ENCODE results near the gene RAB19. TPM values are rescaled to one million over a fixed set of nuclear protein-coding genes. Genes with fewer than 3 reads are reported as not detected.
A peak's percentile ranks its signal among the peaks of the same experiment; 100 is the strongest.

The RAB19 gene
- total RNA-seq, 1 experiment from 2014 or later: 10.8 TPM

- TF ChIP-seq ZBTB21 (CRISPR knock-in tag; IDR thresholded peaks at IDR 0.05; ENCODE audit: borderline replicate concordance) (no peak), FOXJ3 (CRISPR knock-in tag; IDR thresholded peaks at IDR 0.05; ENCODE audit: borderline replicate concordance) (no peak), CBFB (CRISPR knock-in tag; IDR thresholded peaks at IDR 0.05; ENCODE audit: low read depth) (no peak), ATF2 (CRISPR knock-in tag; IDR thresholded peaks at IDR 0.05; ENCODE audit: borderline replicate concordance, low read depth) (no peak), USF1 (CRISPR knock-in tag; IDR thresholded peaks at IDR 0.05) (peak; percentile 54; the same call in 1 of the 2 replicates), IRF1 (CRISPR knock-in tag; IDR thresholded peaks at IDR 0.05) (peak; percentile 34; the same call in 1 of the 2 replicates), JAZF1 (CRISPR knock-in tag; IDR thresholded peaks at IDR 0.05) (no peak), ATF6 (CRISPR knock-in tag; IDR thresholded peaks at IDR 0.05) (no peak), E2F5 (CRISPR knock-in tag; IDR thresholded peaks at IDR 0.05) (0 out of 2 replicates have a peak, but pooled peaks have one; percentile 18), ETV6 (CRISPR knock-in tag; IDR thresholded peaks at IDR 0.05) (0 out of 2 replicates have a peak, but pooled peaks have one; percentile 67), AR (CRISPR knock-in tag; IDR thresholded peaks at IDR 0.05) (no peak), KAT7 (CRISPR knock-in tag; IDR thresholded peaks at IDR 0.05; ENCODE audit: borderline replicate concordance) (0 out of 2 replicates have a peak, but pooled peaks have one; percentile 22)
Observed at GRCh38 chr7:140403878-140404564, at the start of gene RAB19 (continued).

- Mint-ChIP-seq H3K4me1 (no peaks in the 10 kb centered on the region), H3K27me3 (ENCODE audit: low read depth) (no peaks in the 10 kb centered on the region), H3K36me3 (peaks cover 51% of the 10 kb centered on the region), H3K27ac (peak overlapping the region; percentile 9; the same call in 1 of the 2 replicates), H3K9me3 (peaks cover 4% of the 10 kb centered on the region), H3K4me3 (no peak overlapping the region)
- ATAC-seq (no peak), DNase-seq (ENCODE audit: low spot score) (no peak)
- POLR2A ChIA-PET: no interaction called here
- TF ChIP-seq OVOL2 (CRISPR knock-in tag; IDR thresholded peaks at IDR 0.05; ENCODE audit: borderline replicate concordance) (no peak), ZNF232 (CRISPR knock-in tag; IDR thresholded peaks at IDR 0.05) (no peak), ZNF671 (CRISPR knock-in tag; IDR thresholded peaks at IDR 0.05) (no peak), FOXP1 (CRISPR knock-in tag; IDR thresholded peaks at IDR 0.05; ENCODE audit: borderline replicate concordance) (no peak), TCF7 (CRISPR knock-in tag; IDR thresholded peaks at IDR 0.05; ENCODE audit: low read depth) (no peak)
- CTCF ChIA-PET: interaction anchor here (0.6 kb wide), 1 partner anchor 295 kb away, joined by 3 read pairs; no protein-coding TSS in a partner anchor
Observed at GRCh38 chr7:140358024-140358411, 45.8 kb upstream of the RAB19 start.
